HepG2 (cell line): ENCODE measurements around the gene WNT6.

Source experiments
- MXI1 ChIP-seq: IDR thresholded peaks from 3 replicates; pipeline ENCODE4 v1.6.1; 2012; ENCODE audit warnings: low read depth, low read length, inconsistent platforms, borderline replicate concordance
- RNF2 ChIP-seq: fragments of 450-650 bp; conservative IDR thresholded peaks from 2 replicates; pipeline ENCODE4 v1.6.1; 2016; ENCODE audit warnings: low read depth
- SRSF4 ChIP-seq: fragments of 200-400 bp; formaldehyde crosslinking; IDR thresholded peaks from one replicate; pipeline ENCODE4 v1.6.1; 2018; ENCODE audit warnings: mild to moderate bottlenecking, low read depth, low read length, moderate library complexity; ENCODE audit not compliant: poor library complexity, severe bottlenecking
- USF2 ChIP-seq, 2 experiments: sonication (generic) in 1 of 2; formaldehyde crosslinking in 1 of 2; IDR thresholded peaks; 2 replicates each; pipeline versions ENCODE4 v1.5.1 to v1.6.1; 2011 to 2020; ENCODE audit warnings: borderline replicate concordance in 1 of 2, low read depth in 1 of 2, low read length in 1 of 2, mild to moderate bottlenecking in 1 of 2, missing genetic modification reagents in 1 of 2, moderate library complexity in 1 of 2
- ZNF589 ChIP-seq: sonication (generic); formaldehyde crosslinking; conservative IDR thresholded peaks from 2 replicates; pipeline ENCODE4 v1.8.0; 2022; ENCODE audit warnings: mild to moderate bottlenecking, moderate library complexity, missing genetic modification reagents
- ZSCAN21 ChIP-seq: sonication (generic); formaldehyde crosslinking; IDR thresholded peaks from 2 replicates; pipeline ENCODE4 v1.8.0; 2022; ENCODE audit warnings: mild to moderate bottlenecking, missing genetic modification reagents, moderate library complexity, borderline replicate concordance

GRCh38 chr2:218850796-218851195, 8.8 kb upstream of the WNT6 start:
- TF ChIP-seq SRSF4, result no peak
- TF ChIP-seq USF2 (IDR thresholded peaks at IDR 0.05; ENCODE audit: low read depth, low read length), result no peak
- no peak for TF ChIP-seq USF2 (CRISPR knock-in tag; IDR thresholded peaks at IDR 0.05; ENCODE audit: borderline replicate concordance)
- no peak for TF ChIP-seq ZNF589
- no peak for TF ChIP-seq RNF2
- no peak for TF ChIP-seq MXI1
- no peak for TF ChIP-seq ZSCAN21
